22Rv1 (cell line): Measurements from ENCODE around the gene ELK3.

Experiments
- CTCF ChIP-seq: fragments of 450-650 bp; IDR thresholded peaks from 2 replicates; pipeline ENCODE4 v1.5.1; 2017; ENCODE audit warnings: mild to moderate bottlenecking
- ZFX ChIP-seq: fragments of 450-650 bp; IDR thresholded peaks from 2 replicates; pipeline ENCODE4 v1.6.1; 2017; ENCODE audit warnings: antibody characterized with exemption, borderline replicate concordance

DNA sequence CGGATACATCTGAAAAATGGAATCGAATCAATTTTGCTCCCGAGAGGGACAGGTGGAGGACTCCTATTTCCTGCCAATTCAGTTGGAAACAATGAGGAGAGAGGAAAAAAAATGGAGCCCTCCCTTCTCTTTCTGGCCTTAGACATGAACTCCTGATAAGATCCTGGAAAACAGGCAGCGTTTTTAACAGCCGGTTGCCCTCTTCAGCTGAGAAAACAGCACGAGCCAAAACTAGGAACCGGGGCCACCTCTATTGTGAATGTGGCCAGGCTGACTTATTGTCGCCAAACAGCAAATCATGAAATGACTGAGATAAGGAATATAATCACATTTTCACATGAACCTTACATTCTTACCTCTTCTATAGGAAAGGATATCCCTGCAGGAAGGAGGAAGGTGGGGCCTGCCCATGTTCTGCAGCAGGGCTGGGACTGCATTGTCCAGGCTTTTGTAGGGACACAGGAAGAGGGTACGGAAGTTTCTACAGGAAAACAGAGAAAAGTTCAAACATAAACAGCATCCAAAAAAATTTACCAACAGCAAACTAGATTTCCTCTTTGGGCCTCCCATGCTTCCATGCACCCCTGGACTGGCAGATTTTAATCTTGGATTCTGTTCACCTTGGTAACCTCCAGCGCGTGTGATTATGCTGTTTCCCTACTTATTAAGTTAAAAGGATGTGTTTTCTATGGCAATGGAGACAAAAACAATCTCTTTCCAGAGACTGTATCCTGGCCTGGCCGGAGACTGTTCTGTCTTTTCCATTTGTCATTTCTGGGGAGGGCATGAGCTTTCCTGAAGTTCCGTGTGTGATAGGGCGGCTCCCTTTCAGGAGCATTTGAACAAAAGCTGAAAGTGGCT, 29.0 kb upstream of the ELK3 start:
- TF ChIP-seq CTCF (no peak), ZFX (no peak)
